Measurements from ENCODE around the gene ZFAND3.

GRCh38 chr6:38027685-38028373 lies 208.3 kb downstream of the ZFAND3 start:
- TF ChIP-seq CTCF (IDR thresholded peaks at IDR 0.05; ENCODE audit: borderline replicate concordance, extremely low read depth, low read length, poor library complexity, severe bottlenecking) (no peak), EZH2 (IDR thresholded peaks at IDR 0.05; ENCODE audit: borderline replicate concordance, low read depth, low read length, severe bottlenecking) (no peak)
